ENCODE data around the gene HKDC1.

Gene HKDC1

DNA sequence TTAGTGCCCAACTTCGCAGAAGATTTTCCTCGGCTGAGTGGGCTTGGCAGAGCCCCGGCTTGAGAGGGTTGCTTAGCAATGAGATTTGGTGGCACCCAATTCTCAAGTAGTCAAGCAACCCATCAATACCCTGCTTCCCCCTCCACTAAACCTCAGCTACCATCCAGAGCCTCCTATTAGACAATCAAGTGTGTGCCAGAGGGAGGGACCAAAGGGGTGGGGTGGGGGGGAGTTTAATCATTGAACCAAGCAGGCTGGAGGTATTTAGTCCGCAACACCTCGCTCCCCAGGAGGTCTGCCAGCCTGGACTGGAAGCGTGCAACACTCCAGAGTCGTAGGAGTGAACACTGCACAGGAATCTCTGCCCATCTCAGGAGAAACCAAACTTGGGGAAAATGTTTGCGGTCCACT lies at the start of gene HKDC1:
HKDC1 (plus strand) TSS at position 292 of the 411 bp plus-strand sequence; CDS start at position 396, 104 bp downstream.
- DNase-seq (ENCODE audit: low spot score) = no peak

GRCh38 chr10:69172241-69172982 lies 47.7 kb upstream of the HKDC1 start:
- no peak for DNase-seq (ENCODE audit: low spot score)

GRCh38 chr10:69175326-69175725 lies 44.8 kb upstream of the HKDC1 start:
- peak; percentile 16 for DNase-seq (ENCODE audit: low spot score)

DNA sequence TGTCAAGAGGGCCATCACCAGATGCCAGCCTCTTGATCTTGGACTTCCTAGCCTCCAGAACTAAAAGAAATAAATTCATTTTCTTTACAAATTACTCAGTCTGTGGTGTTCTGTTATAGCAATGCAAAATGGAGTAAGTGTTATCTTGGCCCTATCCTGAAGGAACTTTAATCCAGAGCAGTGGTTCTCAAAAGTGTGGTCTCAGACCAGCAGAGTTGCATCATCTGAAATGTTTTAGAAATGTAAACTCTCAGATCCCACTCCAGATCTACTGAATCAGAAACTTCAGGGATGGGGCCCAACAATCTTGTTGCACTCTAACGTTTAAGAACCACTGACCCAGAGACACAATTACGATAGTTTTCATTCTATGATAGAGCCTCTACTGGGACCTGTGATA lies 43.3 kb upstream of the HKDC1 start:
- no peak for DNase-seq (ENCODE audit: low spot score)

GRCh38 chr10:69179089-69179742 lies 40.9 kb upstream of the HKDC1 start:
- no peak for DNase-seq (ENCODE audit: low spot score)

GRCh38 chr10:69179743-69180524 lies 40.2 kb upstream of the HKDC1 start, which contains the start of gene SUPV3L1:
TSS of gene SUPV3L1 (plus strand) at chr10:69180234. CDS start at chr10:69180292, 58 bp downstream.
- peak; percentile 98 for DNase-seq (ENCODE audit: low spot score)

DNA sequence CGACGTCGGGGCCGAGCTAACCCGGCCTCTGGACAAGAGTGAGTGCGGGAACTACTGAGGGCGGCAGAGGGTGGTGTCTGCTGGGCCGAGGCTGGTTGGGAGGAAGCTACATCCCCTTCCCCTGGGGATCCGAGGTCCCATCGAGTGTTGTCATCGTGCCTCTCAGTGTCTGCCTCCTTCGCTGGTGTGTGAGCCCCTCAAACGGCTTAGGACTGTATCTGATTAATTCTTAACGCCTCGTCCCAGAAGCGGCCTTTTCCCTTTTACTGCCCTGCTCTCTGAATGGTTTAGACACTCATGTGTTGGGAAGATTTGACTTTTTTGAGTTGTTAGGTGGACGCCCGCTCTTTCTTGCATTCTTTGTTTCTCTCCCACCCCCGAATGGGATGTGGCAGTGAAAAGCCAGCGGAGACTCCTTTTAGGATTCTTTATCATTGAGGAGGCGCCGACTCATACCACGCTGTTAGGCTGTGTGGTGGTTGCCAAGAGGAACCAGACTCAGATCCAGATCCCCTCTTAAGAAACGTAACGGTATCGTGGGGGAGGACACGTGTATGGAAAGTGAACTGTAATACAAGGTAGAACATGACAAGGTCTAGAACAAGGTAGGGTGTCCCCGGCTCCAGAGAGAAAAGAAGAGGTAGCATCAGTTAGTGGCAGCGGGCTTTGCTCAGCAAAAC lies 39.5 kb upstream of the HKDC1 start:
- peak; percentile 64 for DNase-seq (ENCODE audit: low spot score)

DNA sequence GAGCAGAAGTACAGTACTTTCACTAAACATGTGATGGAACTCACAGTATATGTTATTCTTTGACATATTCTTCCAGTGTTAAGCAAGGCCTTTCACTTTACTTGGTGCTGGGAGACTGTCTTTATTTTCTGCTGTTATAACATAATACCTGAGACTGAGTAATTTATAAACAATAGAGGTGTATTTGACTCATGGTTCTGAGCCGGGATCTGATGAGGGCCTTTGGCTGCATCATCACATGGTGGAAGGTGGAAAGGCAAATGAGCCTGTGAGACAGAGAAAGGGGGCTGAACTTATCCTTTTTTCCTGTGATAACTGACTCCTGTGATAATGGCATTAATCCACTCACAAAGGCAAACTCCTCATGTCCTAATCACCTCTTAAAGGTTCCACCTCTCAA lies 38.7 kb upstream of the HKDC1 start:
- DNase-seq (ENCODE audit: low spot score) = peak; percentile 10

DNA sequence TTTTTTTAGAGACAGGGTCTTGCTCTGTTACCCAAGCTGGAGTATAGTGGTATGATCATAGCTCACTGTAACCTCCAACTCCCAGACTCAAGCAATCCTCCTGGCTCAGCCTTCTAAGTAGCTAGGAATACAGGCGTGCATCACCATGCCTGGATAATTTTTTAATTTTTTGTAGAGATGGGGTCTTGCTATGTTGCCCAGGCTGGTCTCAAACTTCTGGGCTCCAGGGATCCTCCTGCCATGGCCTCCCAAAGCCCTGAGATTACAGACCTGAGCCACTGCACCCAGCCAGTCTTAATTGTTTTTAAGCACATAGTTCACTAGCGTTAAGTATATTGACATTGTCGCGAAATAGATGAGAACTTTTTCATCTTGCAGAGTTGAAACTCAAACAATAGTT lies 38.1 kb upstream of the HKDC1 start:
- no peak for DNase-seq (ENCODE audit: low spot score)

- DNase-seq (ENCODE audit: low spot score) = no peak
These were observed 33.6 kb upstream of the HKDC1 start for GRCh38 chr10:69186524-69186923.

GRCh38 chr10:69201045-69201444 lies 19.1 kb upstream of the HKDC1 start:
- DNase-seq (ENCODE audit: low spot score) = no peak

- peak; percentile 26 for DNase-seq (ENCODE audit: low spot score)
These were observed 17.8 kb upstream of the HKDC1 start for GRCh38 chr10:69202332-69202731.

DNA sequence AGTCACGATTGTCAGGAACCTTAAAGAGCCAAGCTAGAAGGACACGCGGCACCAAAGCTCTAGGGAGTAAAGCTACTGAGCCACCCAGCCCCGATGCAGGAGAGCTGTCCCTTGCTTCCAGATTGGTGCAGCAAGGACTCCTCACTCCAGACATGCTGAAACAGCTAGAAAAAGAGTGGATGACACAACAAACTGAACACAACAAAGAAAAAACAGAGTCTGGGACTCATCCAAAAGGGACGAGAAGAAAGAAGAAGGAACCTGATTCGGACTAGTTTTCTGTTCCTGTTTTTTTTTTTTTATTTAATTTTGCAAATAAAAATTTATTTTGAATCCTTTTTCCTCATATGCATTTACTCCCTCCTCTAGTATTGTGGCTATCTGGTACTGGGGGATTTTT lies 11.4 kb upstream of the HKDC1 start:
- no peak for DNase-seq (ENCODE audit: low spot score)

- no peak for DNase-seq (ENCODE audit: low spot score)
These were observed 10.2 kb upstream of the HKDC1 start for GRCh38 chr10:69209787-69210484.

DNA sequence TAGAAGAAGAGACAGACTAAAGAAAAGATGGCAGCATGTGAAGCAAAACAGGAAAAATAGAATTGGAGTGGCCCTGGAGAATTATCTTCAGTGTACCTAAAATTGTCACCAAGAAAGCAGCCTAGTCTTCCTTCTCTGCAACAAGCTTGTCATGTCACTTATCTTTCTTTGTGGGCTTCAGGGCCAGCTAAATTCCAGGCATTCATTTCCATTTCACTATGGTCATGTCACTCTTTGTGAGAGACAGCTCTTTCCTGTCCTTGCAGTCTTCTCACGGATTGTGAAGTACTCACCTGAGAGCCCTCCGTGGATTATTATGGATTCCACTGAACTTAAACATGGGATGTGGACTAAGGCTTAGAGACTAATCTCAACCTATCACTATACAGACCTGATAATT lies 9.0 kb upstream of the HKDC1 start:
- no peak for DNase-seq (ENCODE audit: low spot score)

DNA sequence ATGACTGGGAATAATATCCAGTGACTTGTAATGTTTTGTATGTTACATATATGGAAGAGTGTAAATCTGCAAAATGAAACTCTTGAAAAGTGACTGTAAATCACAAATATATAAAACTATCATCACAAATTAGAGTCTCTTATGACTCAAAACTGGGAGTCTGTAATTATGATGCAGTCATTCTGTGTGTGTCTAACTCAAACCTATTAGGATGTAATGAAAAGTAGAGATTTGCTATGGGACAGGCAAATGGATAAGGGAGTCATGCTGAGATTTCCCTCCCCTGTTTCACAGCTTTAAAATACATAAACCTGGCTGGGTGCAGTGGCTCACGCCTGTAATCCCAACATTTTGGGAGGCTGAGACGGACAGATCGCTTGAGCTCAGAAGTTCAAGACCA lies 8.6 kb upstream of the HKDC1 start:
- DNase-seq (ENCODE audit: low spot score) = no peak

DNA sequence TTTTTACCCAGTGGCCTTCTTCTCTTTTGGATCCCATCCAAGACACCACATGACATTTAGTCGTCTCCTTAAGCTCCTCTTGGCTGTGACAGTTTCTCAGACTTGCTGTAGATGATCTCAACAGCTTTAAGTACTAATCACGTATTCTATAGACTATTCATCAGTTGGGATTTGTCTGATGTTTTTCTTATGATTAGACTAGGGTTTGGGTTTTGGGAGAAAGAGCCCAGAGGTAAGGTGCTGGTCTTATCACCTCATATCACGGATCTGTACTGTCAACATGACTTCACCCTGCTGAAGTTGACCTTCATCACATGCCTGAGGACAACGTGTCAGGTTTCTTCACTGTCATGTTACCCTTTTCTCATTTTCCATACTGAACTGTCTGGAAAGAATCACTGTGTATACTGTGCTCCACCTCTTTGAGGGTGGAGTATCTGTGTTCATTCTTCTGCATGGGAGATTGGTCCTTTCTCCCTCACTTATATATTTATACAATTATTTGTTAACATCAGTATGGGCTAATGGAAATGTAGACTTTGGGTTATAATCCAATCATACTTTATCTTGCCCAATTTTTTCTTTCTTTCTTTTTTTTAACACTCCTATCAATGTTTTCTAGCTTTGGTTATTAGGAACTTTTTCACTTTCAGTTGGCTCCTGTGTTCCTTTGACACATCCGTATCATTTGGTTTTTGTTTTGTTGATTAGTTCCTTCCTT lies 6.4 kb upstream of the HKDC1 start:
- DNase-seq (ENCODE audit: low spot score) = peak; percentile 23

DNA sequence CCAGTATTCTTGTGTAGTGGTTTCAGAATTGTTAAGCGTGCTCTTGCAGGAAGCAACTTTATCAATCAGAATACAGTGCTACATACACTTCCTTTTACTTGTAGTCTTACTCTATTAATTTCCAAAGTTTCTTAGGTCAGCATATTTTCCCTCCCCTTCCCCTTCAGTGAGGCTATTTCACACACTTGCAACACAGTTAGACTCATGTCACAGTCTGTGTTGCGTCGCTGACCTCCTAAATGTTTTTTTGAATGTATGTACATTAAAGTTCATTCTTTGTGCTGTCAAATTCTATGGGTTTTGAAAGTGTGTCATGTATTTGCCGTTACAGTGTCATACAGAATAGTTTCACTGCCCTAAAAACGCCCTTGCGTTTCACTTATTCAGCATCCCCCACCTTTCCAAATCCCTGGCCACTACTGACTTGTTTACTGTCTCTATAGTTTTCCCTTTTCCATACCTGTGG lies 5.4 kb upstream of the HKDC1 start:
- no peak for DNase-seq (ENCODE audit: low spot score)

GRCh38 chr10:69215405-69216171 lies 4.5 kb upstream of the HKDC1 start:
- DNase-seq (ENCODE audit: low spot score) = no peak

DNA sequence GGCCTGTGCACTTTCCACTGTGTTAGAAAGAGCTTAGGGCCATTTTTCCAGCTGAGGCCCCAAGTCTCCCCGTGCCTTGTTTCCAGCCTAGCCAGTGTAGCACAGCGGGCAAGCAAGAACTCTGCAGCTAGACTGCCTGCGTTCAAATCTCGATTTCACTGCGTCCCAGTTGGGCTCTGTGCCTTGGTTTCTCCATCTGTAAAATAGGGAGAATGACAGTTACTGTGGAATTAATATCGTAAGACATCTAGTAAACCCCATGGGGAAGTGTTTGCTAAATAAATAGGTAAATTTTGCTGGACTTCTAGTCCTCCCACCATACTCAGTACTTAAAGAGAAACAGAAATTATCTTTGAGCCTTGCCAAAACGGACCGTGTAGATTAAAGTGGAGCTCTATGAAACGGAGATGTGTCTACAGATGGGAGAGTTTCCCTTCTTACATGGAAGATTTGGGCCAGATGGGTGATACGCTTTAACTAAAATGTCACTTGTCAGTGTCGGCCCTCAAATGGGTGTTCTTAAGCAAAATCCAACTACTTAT lies 3.5 kb upstream of the HKDC1 start:
- no peak for DNase-seq (ENCODE audit: low spot score)

All from NAMALWA (cell line).